Measurements from ENCODE around the gene NXT1.

The NXT1 gene

GRCh38 chr20:23361476-23362391 is 11.1 kb downstream of the NXT1 start, which contains the start of gene GZF1:
Gene GZF1 (plus strand): TSS chr20:23362182. CDS start chr20:23364384, 2,202 bp downstream.
- peak; percentile 97 for DNase-seq

GRCh38 chr20:23362392-23363256 is 12.0 kb downstream of the NXT1 start:
- peak; percentile 52 for DNase-seq

- no peak for DNase-seq
Measured at GRCh38 chr20:23363257-23363649, 12.7 kb downstream of the NXT1 start.

GRCh38 chr20:23365390-23366165 is 15.0 kb downstream of the NXT1 start:
- DNase-seq, result no peak

- DNase-seq, result no peak
Measured at GRCh38 chr20:23366384-23366783, 15.8 kb downstream of the NXT1 start.

GRCh38 chr20:23367770-23368169 is 17.2 kb downstream of the NXT1 start:
- no peak for DNase-seq

GRCh38 chr20:23368316-23369071 is 17.9 kb downstream of the NXT1 start:
- no peak for DNase-seq

GRCh38 chr20:23369072-23369823 is 18.7 kb downstream of the NXT1 start:
- no peak for DNase-seq

GRCh38 chr20:23370274-23370673 is 19.7 kb downstream of the NXT1 start:
- DNase-seq, result no peak

- no peak for DNase-seq
Measured at GRCh38 chr20:23370873-23371272, 20.3 kb downstream of the NXT1 start.

- DNase-seq, result no peak
Measured at GRCh38 chr20:23371496-23371895, 20.9 kb downstream of the NXT1 start.

GRCh38 chr20:23374441-23374840 is 23.9 kb downstream of the NXT1 start:
- no peak for DNase-seq

- DNase-seq, result no peak
Measured at GRCh38 chr20:23375827-23376226, 25.2 kb downstream of the NXT1 start.

- no peak for DNase-seq
Measured at GRCh38 chr20:23379772-23380171, 29.2 kb downstream of the NXT1 start.

GRCh38 chr20:23381876-23382275 is 31.3 kb downstream of the NXT1 start:
- DNase-seq, result no peak

GRCh38 chr20:23386304-23387117 is 35.9 kb downstream of the NXT1 start:
- no peak for DNase-seq

GRCh38 chr20:23387118-23387443 is 36.5 kb downstream of the NXT1 start:
- DNase-seq, result no peak

- no peak for DNase-seq
Measured at GRCh38 chr20:23390091-23390774, 39.6 kb downstream of the NXT1 start.

GRCh38 chr20:23391707-23392310 is 41.2 kb downstream of the NXT1 start:
- no peak for DNase-seq

Data from NCI-H748 treated with DMSO at 0.1 percent for 48 hours (cell line).